ENCODE data around the gene HARBI1.

The HARBI1 gene

DNA sequence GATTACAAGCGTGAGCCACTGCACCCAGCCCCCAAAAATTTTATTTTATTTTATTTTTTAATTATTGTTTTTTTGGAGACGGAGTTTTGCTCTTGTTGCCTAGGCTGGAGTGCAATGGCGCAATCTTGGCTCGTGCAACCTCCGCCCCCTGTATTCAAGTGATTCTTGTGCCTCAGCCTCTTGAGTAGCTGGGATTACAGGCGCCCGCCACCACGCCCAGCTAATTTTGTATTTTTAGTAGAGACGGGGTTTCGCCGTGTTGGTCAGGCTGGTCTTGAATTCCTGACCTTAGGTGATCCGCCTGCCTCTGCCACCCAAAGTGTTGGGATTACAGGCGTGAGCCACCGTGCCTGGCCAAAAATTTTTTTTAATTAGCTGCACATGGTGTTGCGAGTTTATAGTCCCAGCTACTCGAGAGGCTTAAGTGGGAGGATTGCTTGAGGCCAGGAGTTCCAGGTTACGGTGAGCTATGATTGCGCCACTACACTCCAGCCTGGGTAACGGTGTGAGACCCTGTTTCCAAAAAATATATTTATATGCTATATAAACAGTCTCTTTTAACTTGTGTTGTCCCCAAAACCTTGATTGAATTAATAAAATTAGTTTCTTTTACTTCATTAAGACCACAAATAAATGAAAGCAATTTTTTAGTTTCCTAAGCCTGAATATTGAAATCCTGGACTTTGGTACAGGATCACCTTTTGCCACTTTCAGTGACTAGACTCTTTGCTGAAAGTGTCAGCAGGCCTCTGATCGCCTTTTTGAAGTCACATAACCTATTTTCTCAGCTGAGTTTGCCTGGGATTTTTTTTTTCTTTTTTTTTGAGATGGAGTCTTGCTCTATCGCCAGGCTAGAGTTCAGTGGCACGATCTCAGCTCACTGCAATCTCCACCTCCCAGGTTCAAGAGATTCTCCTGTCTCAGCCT, 16.5 kb upstream of the HARBI1 start:
- no peak for DNase-seq (ENCODE audit: low read depth in 2 of 2)

DNA sequence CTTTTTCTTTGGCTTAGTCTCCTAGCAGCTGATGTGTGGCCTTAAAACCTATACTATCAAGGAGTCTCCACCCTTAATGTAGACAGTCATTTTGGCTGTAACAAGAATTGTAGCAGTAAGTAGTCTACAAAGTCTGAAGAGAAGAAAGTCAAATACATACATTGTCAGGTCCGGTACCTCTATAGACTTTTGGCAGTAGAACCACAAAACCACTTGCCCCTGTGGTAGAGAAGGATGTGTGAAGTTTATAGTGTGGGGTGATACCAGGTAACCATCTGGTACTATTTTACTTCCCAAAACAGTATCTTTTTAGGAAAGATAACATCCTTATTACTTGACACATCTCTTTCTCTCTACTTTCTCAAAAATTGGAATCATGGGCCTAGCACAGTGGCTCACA, 15.5 kb upstream of the HARBI1 start:
- DNase-seq (ENCODE audit: low read depth in 2 of 2), result no peak

DNA sequence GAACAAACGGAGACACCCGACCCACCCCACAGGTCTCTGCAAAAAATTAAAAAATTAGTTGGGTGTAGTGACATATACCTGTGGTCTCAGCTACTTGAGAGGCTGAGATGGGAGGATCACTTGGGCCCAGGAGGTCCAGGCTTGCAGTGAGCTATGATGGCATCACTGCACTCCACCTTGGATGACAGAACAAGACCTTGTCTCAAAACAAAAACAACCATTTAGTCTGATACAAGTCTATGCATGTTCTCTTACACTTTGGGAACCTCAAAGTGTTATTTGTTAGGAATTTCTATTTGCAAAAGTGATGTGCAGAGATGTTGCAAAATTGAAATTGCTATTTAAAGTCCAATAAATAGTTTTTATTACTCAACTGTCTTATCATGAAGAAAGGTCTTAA, 14.6 kb upstream of the HARBI1 start:
- no peak for DNase-seq (ENCODE audit: low read depth in 2 of 2)

DNA sequence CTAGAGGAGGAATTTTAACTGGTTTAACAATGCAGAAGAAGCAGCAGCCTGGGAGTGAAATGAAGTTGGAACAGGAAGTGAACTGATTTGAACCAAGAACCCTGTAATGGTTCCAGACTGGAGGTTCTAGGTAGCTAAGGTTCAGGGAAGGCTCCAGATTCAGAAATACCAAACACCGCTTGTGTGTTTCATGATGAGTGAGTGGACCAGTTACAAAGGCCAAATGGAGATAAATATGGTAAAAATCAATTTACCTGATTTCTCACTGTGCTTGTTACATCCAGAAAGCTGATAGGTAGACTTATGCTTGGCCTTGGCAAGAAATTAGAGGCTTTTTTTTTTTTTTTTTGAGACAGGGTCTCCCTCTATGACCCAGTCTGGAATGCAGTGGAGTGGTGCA, 13.2 kb upstream of the HARBI1 start:
- DNase-seq (ENCODE audit: low read depth in 2 of 2), result no peak

DNA sequence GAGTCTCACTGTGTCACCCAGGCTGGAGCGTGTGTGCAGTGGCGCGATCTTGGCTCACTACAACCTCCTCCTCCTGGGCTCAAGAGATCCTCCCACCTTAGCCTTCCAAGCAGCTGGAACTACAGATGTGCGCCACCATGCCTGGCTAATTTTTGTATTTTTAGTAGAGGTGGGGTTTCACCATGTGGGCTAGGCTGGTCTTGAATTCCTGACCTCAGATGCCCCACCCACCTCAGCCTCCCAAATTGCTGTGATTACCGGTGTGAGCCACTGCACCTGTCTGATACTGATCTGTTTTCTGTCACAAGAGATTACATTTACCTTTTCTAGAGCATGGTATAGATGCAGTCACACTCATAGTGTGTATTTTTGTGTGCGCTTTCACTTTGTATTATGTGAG, 11.9 kb upstream of the HARBI1 start:
- no peak for DNase-seq (ENCODE audit: low read depth in 2 of 2)

DNA sequence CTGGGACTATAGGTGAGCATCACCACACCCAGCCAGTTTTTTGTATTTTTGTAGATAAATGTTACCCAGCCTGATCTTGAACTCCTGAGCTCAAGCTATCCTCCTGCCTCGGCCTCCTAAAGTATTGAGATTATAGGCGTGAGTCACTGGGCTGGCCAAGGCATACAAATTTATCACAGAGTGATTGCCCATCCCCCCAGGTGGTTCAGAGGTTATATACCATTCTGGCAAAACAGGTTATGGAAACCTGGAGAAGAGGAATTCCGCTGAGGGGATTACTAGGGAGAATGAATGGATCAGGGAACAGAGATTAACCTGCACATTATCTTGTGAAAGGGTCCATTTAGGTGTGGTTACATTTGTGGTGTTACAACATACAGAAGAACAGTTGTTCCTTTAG, 8.4 kb upstream of the HARBI1 start:
- no peak for DNase-seq (ENCODE audit: low read depth in 2 of 2)

DNA sequence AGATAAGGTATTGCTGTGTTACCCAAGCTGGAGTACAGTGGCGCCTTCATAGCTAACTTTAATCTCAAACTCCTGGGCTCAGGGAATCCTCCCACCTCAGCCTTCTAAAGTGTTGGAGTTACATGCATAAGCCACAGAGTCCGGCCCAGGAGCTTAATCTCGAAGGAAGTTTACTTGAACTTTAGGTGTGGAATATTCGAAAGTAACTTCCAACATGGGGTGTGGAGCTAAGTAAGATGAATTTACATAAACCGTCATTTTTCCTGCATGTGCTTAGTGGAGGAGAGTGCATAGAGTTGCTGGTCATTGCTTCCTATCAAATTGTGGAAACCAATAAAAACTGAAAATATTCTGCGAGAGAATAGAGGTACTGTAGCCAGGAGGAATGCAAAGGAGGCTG, 1.8 kb upstream of the HARBI1 start:
- DNase-seq (ENCODE audit: low read depth in 2 of 2), result no peak

DNA sequence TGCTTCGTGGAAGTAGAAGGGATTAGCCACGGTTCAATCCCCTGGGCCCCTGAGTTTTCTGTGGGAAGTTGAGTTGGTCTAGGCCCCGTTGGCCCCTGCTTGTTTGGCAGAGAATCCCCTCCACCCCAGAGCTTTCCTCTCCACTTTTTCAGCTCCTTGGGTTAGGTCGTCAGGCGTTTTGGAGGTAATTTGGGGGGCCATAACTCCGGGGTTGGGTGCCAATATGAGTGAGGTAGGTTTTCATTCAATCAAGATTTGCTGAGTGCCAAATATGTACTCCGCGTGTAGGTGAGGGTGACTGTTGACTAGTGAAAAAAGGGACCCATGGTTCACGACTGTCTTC, 916 bp upstream of the HARBI1 start:
- no peak for DNase-seq (ENCODE audit: low read depth in 2 of 2)

DNA sequence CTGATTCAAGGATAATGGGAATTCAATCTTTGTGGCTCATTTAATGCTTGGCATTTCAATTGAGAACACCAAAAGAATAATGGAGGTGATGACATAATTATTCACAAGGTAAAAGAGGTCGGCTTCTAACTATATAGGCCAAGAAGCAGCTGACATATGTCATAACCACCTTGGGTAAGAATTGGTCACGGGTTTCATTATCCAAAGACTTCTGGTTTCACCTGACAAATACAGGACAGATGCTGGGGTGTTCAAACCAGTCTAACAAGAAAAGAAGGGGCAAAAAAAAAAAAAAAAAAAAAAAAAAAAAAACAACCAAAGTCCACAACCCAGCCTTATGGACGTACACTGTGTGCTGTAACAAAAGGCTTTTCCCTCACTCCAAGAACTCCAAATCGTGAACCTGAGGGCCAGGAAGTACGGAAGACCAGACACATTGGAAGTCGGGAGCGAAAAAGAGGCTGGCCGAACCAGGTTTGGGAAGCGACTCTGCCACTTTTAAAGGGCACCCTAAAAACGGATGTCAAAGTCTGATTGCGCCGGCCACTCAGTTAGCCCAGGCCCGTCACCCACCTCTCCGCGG, 385 bp downstream of the HARBI1 start:
- no peak for DNase-seq (ENCODE audit: low read depth in 2 of 2)

DNA sequence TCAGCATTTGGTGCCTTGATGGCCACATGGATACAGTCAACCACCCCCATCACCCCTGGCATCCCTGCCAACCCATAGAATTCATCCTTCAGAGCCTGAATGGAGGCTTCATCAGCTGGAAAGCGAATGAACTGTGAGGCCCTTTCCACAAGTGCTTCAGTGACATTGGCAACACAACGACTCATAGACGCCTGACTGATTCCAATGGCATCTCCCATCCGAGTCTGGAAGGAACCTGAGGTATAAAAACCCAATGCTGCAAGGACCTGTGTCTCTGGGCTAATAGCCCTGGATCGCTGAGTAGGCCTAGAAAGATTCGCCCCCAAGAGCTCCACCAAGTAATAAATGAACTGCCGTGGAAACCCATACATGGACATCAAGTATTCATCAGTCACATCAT, 1.3 kb downstream of the HARBI1 start:
- no peak for DNase-seq (ENCODE audit: low read depth in 2 of 2)

DNA sequence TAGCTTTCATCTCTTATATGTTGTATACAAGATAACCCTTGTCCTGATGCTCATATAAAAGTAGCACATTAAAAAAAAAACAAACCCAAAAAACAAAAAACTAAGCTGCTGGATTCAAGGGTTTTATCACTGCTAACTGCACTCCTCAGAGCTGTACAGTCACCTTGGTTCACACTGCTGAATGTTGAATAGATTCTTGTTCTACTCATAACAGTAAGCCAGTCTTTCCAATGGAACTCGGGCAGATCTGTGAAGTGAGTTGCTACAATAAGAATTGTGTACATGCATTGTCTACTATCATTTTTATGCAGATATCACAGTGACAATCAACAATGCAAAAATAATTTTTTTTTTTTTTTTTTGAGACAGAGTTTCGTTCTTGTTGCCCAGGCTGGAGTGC, 4.7 kb downstream of the HARBI1 start:
- no peak for DNase-seq (ENCODE audit: low read depth in 2 of 2)

DNA sequence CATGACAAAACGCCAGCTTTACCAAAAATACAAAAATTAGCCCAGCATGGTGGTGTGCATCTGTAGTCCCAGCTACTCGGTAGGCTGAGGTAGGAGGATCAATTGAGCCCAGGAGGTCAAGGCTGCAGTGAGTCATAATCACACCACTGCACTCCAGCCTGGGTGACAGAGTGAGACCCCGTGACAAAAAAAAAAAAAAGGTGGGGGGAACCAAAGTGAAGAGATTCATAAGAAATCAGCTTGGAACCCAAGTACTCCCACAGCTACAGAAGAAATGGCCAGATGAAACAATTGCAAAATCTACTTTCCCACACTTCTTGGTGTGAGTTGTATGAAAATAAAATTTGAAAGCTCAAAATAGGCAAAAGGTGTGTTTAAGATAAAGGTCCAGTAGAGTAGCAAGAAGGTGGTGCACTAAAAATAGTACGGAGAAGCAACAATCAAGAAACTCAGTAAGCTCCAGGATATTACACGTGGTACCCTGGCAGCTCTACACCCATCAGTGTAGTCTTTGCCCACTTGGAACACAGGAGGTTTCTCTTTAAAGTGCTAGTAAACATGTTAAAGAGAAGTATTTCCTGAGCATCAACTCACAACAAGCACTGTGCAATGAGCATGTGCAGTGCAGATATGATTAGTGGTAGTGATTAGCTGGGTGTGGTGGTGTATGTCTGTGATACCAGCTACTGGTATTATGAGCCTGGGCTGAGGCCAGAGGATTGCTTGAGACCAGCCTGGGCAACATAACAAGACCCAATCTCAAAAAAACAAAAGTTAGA, 5.3 kb downstream of the HARBI1 start:
- no peak for DNase-seq (ENCODE audit: low read depth in 2 of 2)

DNA sequence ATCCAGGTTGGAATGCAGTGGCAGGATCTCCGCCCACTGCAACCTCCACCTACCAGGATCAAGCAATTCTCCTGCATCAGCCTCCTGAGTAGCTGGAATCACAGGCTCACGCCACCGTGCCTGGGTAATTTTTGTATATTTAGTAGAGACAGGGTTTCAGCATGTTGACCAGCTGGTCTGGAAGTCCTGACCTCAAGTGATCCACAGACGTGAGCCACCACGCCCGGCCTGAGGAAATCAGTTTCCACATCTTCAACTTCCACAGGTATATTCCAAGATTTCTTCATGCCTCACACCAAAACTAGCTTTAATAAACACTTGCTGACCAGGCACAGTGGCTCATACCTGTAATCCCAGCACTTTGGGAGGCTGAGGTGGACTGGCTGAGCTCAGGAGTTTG, 7.6 kb downstream of the HARBI1 start:
- no peak for DNase-seq (ENCODE audit: low read depth in 2 of 2)

DNA sequence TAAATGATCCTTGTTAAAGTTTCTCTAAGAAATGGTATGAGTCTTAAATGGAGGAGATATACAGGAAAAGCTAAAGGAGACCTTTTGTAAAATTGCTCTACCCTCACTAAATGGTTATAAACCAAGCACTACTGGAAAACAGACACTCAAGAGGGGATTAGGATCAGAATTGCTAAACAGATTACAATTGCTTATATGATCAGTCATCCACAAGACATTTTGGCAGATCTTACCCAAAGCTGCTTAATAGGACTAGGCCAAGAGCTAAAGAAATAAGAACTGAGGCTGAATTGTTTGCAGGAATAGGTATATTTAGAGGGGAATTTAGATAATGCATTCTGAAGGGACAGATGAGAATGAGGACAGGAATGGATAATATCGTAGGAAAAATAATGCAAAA, 9.5 kb downstream of the HARBI1 start:
- no peak for DNase-seq (ENCODE audit: low read depth in 2 of 2)

DNA sequence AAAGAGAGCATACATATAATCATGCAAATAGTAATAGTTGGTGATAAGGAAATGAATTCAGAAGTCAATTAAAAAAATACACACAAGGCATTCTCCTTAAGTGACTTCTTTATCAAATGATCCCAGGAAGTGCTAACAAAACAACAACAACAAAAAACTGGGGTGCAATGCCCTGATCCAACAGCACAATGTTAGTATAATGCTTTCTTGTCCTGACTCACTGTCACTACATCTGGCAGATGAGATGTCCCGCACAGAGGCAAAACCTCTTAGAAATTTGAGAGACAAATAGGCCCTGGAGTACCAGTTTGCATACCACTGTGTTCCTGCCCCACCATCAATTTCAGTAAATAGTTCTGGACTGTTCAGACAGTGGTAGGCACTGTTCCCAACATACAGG, 12.2 kb downstream of the HARBI1 start:
- no peak for DNase-seq (ENCODE audit: low read depth in 2 of 2)

DNA sequence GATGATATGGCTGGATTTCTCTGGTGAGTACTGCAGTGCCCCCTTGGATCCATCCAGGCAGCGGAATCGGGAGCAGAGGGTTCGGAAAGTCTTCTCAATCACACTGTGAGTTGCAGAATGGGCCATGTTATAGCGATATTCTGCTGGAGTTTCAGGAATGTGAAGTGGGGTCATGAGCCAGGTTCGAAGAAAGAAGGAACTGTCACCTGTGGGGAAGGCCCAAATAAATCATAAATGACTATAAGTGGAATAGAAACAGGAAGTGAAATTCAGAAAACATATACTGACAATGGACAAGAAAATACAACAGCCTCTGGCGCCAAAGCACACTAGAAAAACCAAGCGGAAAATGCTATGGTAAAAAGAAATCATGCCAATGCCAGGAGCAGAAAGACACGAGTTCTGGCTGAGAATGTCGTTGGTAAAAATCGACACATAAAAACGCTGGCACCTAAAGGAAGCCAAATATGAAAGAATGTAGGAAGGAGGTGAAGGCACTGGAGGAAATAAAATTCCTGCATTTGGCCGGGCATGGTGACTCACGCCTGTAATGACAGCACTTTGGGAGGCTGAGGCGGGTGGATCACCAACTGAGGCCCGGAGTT, 13.2 kb downstream of the HARBI1 start:
- no peak for DNase-seq (ENCODE audit: low read depth in 2 of 2)

DNA sequence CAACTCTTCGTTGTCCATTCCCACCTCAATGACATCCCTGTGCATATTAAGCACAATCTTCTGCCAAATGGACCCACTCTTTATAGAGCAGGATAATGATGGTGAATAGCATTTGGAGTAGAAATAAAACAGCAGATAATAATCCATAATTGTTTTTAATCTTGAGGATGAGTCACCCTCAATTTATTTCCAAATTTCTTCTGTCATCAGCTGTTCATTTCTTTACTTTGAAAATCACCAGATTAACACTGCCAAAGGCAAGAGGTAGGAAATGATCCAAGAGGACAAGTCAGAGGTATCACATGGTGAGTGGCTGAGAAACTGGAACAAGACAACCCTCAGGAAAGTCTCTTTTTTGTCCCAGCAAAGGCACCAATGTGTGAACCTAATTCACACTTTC, 15.9 kb downstream of the HARBI1 start:
- no peak for DNase-seq (ENCODE audit: low read depth in 2 of 2)

DNA sequence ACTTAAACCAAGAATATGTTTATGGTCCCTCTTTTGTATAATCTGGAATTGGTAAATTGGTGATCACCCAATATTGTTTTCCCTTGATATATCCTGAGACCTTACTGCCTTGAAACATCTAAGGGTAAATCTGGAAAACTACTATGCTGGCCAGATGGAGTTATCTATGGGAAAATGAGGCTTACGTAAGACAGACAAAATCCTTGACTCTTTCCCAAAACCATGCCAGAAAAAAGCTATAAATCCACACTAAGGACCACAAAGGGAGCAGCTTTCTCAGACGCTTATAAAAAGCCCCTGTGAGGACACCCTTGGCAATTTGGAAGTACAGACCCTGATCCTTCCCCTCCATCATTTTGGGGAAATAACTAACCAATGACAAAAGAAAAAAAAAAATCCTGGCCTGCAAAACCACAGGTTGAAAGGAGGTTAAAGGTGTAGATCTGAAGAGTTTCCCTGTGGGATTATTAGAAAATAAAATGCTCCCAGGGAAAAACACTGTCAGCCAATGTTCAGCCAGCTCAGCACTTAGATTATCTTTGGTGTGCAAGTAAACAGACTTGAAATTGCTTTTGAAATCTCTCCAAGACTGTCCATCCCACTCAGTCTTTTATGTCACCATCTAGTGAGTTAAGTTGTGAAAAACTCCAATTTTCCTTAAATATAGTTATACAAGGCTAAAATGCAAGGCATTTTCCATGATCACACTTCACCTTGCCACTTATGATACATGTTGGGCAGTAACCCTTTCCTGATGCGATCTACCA, 16.6 kb downstream of the HARBI1 start:
- no peak for DNase-seq (ENCODE audit: low read depth in 2 of 2)

DNA sequence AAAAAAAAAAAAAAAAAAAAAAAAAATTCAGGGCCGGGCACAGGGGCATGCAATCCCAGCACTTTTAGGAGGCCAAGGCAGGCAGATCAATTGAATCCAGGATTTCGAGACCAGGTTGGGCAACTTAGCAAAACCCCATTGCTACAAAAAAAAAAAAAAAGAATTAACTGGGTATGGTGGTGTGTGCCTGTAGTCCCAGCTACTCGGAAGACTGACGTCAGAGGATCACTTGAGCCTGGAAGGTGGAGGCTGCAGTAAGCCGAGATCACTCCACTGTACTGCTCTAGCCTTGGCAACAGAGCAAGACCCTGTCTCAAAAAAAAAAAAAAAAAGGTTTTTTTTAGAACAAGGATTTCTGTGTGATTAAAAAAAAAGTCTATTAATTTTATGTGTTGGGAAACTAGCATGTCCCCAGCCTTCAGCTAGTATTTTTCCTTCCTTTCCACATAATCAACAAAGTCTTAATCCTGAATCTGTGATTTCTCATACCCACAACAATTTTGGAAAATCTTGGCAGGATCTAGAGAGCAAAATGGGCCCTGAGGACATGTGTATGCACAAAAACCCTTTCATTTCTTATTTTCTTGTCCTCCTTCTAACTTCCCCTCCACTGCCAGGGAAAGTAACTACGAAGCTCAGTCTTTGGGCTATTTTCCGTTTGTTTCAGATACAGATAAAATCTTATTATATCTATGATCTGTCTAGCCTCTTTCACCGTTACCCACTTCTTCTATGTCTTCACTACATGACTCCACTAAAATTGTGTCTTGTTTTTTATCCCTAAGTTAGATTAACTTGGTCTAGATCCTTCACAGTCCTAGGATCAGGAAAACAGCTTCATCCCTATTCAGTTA, 17.5 kb downstream of the HARBI1 start:
- DNase-seq (ENCODE audit: low read depth in 2 of 2), result no peak

DNA sequence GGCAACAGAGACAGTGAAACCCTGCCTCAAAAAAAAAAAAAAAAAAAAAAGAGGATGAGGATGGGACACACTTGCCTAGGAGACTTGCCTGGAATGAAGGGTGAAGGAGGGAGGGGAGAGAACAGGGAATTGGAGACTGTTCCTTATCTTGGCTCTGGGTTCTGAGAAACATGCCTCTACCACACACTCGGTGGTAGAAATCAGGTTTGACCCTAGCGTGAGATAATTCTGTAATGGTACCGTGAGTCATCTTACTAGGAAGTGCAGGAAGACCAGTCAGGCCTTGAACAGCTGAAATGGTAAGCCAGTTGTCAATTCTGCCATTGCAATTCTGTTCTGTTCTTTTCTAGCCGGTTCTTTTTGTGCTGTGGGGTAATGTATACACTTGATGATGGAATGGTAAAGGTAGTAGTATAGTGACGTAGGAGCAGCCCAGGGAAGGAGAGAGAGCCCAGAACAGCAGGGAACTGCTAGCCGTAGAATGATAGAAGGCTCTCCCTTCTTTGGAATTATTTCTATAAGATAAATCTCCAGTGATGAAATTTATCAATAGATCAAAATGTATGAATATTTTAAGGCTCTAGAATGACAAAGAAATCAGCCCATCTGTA, 19.3 kb downstream of the HARBI1 start:
- DNase-seq (ENCODE audit: low read depth in 2 of 2), result no peak
